SK-N-SH (cell line): ENCODE measurements around the gene SLC8A2. TPM values are rescaled to one million over a fixed set of nuclear protein-coding genes. Genes with fewer than 3 reads are reported as not detected.
"Not testable (repeated sequence)": the region's sequence is repeated elsewhere in the genome, so short reads cannot be mapped to it uniquely, and the experiment has no call there.

Experiments
- CTCF ChIA-PET: fragments of 300-600, 350-600 bp; formaldehyde crosslinking; extraction: SDS; loops from one replicate; lab custom pipeline; 2021; lab: Yijun Ruan, JAX
- POLR2A ChIA-PET: fragments of 350-600 bp; sonication (Branson Sonifier 250); formaldehyde crosslinking; extraction: SDS; loops from one replicate; lab custom pipeline; 2020; ENCODE audit warnings: antibody characterized with exemption, inconsistent platforms; lab: Yijun Ruan, JAX
- DNase-seq: peaks from one replicate; pipeline ENCODE4 v3.0.0; 2012
- H2AFZ ChIP-seq: fragments of 200-600 bp; sonication (generic); 2 replicates; pipeline ENCODE4 v1.8.1; 2016; ENCODE audit warnings: antibody characterized with exemption, mild to moderate bottlenecking, low read depth
- H3F3A ChIP-seq: fragments of 200-600 bp; sonication (generic); replicated peaks from 2 replicates; pipeline ENCODE3; 2016; ENCODE audit warnings: antibody characterized with exemption, mild to moderate bottlenecking; ENCODE audit not compliant: insufficient read depth
- H3K27ac ChIP-seq, 2 experiments: fragments of 200-500 bp in 1 of 2; fragments of 200-600 bp in 1 of 2; sonication (Bioruptor generic) in 1 of 2; sonication (generic), shearing (Covaris generic) in 1 of 2; 2 replicates each; pipeline versions ENCODE4 v1.5.1 to v1.6.1; 2014 to 2016; ENCODE audit warnings: low read depth in 2 of 2, inconsistent platforms in 1 of 2, low read length in 1 of 2, mild to moderate bottlenecking in 1 of 2, mixed read lengths in 1 of 2
- H3K27me3 ChIP-seq: fragments of 200-600 bp; sonication (generic), shearing (Covaris generic); 2 replicates; pipeline ENCODE4 v1.6.1; 2016; ENCODE audit warnings: mixed run types; ENCODE audit not compliant: insufficient read depth
- H3K36me3 ChIP-seq, 2 experiments: fragments of 200-500 bp in 1 of 2; fragments of 200-600 bp in 1 of 2; sonication (Bioruptor generic) in 1 of 2; sonication (generic) in 1 of 2; replicated peaks in 1 of 2; 2 replicates each; pipeline versions ENCODE3 to v1.5.1; 2014 to 2016; ENCODE audit warnings: low read length in 1 of 2, mild to moderate bottlenecking in 1 of 2; ENCODE audit not compliant: insufficient read depth in 2 of 2, control insufficient read depth in 1 of 2
- H3K4me1 ChIP-seq, 2 experiments: fragments of 200-500 bp in 1 of 2; fragments of 200-600 bp in 1 of 2; sonication (Bioruptor generic) in 1 of 2; sonication (generic), shearing (Covaris generic) in 1 of 2; 2 replicates each; pipeline versions ENCODE4 v1.5.1 to v1.6.1; 2014 to 2016; ENCODE audit warnings: low read depth in 1 of 2, low read length in 1 of 2, mixed run types in 1 of 2; ENCODE audit not compliant: insufficient read depth in 2 of 2, control insufficient read depth in 1 of 2
- H3K4me2 ChIP-seq: fragments of 200-600 bp; sonication (generic), shearing (Covaris generic); 2 replicates; pipeline ENCODE4 v1.6.1; 2017; ENCODE audit warnings: mixed run types
- H3K4me3 ChIP-seq, 2 experiments: fragments of 200-500 bp in 1 of 2; fragments of 200-600 bp in 1 of 2; sonication (Bioruptor generic) in 1 of 2; sonication (generic), shearing (Covaris generic) in 1 of 2; 2 replicates each; pipeline versions ENCODE4 v1.5.1 to v1.8.1; 2014 to 2016; ENCODE audit warnings: low read depth in 2 of 2, inconsistent platforms in 1 of 2, low read length in 1 of 2, mild to moderate bottlenecking in 1 of 2, mixed read lengths in 1 of 2, moderate library complexity in 1 of 2
- H3K79me2 ChIP-seq: fragments of 200-600 bp; sonication (generic); 2 replicates; pipeline ENCODE4 v1.8.1; 2017; ENCODE audit warnings: mild to moderate bottlenecking; ENCODE audit not compliant: insufficient read depth
- H3K9ac ChIP-seq: fragments of 200-600 bp; sonication (generic); 2 replicates; pipeline ENCODE4 v1.6.1; 2017; ENCODE audit warnings: mixed run types
- H3K9me2 ChIP-seq: fragments of 200-600 bp; sonication (generic); 2 replicates; pipeline ENCODE4 v1.6.1; 2017; ENCODE audit warnings: mixed run types
- H3K9me3 ChIP-seq: fragments of 200-600 bp; sonication (generic); 2 replicates; pipeline ENCODE4 v1.6.1; 2017; ENCODE audit warnings: mixed run types, mild to moderate bottlenecking, moderate library complexity
- H4K20me1 ChIP-seq: fragments of 200-600 bp; sonication (generic); 2 replicates; pipeline ENCODE4 v1.6.1; 2017; ENCODE audit warnings: mild to moderate bottlenecking, mixed run types; ENCODE audit not compliant: insufficient read depth
- USF1 ChIP-seq: IDR thresholded peaks from 2 replicates; pipeline ENCODE4 v1.4.0; 2012; ENCODE audit warnings: low read depth, borderline replicate concordance
- WGBS: methylation state at CpG from one replicate; pipeline ENCODE4 v1.1.6; 2017; ENCODE audit warnings: low lambda C conversion rate; 5-methylcytosine and 5-hydroxymethylcytosine counted together
- polyA plus RNA-seq, 3 experiments: library from polyadenylated mRNA; depleted of rRNA; stranded (reverse); fragments of >200 nt; gene quantifications; 2 replicates each; pipeline ENCODE4 v1.2.3, GENCODE V29; 2012
- TF ChIP-seq, protein P1 (sequence below): IDR thresholded peaks from 2 replicates; pipeline ENCODE4 v1.6.1; 2012; ENCODE audit warnings: mild to moderate bottlenecking, low read depth, low read length, moderate library complexity

The SLC8A2 gene
- polyA plus RNA-seq, 1 of the 3 experiments (the other 2 are of a cell fraction): 0.58 TPM

GRCh38 chr19:47389150-47389556, 82.5 kb downstream of the SLC8A2 start:
- ChIA-PET CTCF (interaction anchor here (1.1 to 5.1 kb wide), 4 partner anchors 12 to 104 kb away, joined by 5 to 108 read pairs (median 22); partner anchors contain the start of gene DHX34), POLR2A (no interaction called here)
- WGBS: 83% methylated on average over 9 of the region's 9 CpGs
- Histone ChIP-seq H3K9ac (no peak overlapping the region), H3K27ac (no peak overlapping the region), H3F3A (no peaks in the 10 kb centered on the region), H3K36me3 (no peaks in the 10 kb centered on the region), H3K9me3 (no peaks in the 10 kb centered on the region), H3K4me2 (no peak overlapping the region), H3K79me2 (no peaks in the 10 kb centered on the region), H4K20me1 (no peaks in the 10 kb centered on the region), H2AFZ (no peak overlapping the region), H3K4me3 (no peak overlapping the region), H3K27me3 (no peaks in the 10 kb centered on the region), H3K4me1 (no peaks in the 10 kb centered on the region), H3K9me2 (no peaks in the 10 kb centered on the region)
- DNase-seq: no peak
- TF ChIP-seq USF1: no peak
- TF ChIP-seq, protein P1, sequence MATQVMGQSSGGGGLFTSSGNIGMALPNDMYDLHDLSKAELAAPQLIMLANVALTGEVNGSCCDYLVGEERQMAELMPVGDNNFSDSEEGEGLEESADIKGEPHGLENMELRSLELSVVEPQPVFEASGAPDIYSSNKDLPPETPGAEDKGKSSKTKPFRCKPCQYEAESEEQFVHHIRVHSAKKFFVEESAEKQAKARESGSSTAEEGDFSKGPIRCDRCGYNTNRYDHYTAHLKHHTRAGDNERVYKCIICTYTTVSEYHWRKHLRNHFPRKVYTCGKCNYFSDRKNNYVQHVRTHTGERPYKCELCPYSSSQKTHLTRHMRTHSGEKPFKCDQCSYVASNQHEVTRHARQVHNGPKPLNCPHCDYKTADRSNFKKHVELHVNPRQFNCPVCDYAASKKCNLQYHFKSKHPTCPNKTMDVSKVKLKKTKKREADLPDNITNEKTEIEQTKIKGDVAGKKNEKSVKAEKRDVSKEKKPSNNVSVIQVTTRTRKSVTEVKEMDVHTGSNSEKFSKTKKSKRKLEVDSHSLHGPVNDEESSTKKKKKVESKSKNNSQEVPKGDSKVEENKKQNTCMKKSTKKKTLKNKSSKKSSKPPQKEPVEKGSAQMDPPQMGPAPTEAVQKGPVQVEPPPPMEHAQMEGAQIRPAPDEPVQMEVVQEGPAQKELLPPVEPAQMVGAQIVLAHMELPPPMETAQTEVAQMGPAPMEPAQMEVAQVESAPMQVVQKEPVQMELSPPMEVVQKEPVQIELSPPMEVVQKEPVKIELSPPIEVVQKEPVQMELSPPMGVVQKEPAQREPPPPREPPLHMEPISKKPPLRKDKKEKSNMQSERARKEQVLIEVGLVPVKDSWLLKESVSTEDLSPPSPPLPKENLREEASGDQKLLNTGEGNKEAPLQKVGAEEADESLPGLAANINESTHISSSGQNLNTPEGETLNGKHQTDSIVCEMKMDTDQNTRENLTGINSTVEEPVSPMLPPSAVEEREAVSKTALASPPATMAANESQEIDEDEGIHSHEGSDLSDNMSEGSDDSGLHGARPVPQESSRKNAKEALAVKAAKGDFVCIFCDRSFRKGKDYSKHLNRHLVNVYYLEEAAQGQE: no peak

DNA sequence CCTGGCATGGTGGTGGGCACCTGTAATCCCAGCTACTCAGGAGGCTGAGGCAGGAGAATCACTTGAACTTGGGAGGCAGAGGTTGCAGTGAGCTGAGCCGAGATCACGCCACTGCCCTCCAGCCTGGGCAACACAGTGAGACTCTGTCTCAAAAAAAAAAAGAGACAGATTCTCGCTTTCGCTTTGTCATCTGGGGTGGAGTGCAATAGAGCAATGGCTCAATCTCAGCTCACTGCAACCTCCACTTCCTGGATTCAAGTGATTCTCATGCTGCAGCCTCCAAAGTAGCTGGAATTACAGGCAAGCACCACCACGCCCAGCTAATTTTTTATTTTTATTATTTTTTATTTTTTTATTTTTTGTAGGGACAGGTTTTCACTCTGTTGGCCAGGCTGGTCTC, 83.0 kb downstream of the SLC8A2 start:
- H3K36me3 ChIP-seq, H2AFZ ChIP-seq, H3K27me3 ChIP-seq, POLR2A ChIA-PET, H3K9me2 ChIP-seq, H3K4me3 ChIP-seq, H3K9me3 ChIP-seq, H3F3A ChIP-seq, H4K20me1 ChIP-seq, DNase-seq, H3K79me2 ChIP-seq, H3K4me2 ChIP-seq, H3K27ac ChIP-seq, H3K4me1 ChIP-seq, H3K9ac ChIP-seq: not testable (repeated sequence)
- CTCF ChIA-PET: interaction anchor here (1.1 to 5.1 kb wide), 3 partner anchors 39 to 104 kb away, joined by 5 to 108 read pairs (median 7); partner anchors contain the start of gene DHX34
- WGBS: 87% methylated on average over 5 of the region's 5 CpGs

DNA sequence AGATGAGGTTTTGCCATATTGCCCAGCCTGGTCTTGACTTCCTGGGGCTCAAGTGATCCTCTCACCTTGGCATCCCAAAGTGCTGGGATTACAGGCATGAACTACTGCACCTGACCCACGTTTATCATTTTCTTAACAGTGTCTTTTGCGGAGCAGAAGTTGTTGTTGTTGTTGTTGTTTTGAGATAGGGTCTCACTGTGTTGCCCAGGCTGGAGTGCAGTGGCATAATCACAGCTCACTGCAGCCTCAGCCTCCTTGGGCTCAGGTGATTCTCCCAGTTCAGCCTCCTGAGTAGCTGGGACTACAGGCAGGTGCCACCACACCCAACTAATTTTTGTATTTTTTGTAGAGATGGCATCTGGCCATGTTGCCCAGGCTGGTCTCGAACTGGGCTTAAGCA, 84.1 kb downstream of the SLC8A2 start:
- H3F3A ChIP-seq, H3K4me2 ChIP-seq, H3K4me3 ChIP-seq, H3K79me2 ChIP-seq, H3K9ac ChIP-seq, H3K4me1 ChIP-seq, H4K20me1 ChIP-seq, H2AFZ ChIP-seq, H3K9me3 ChIP-seq, POLR2A ChIA-PET, H3K27me3 ChIP-seq, H3K27ac ChIP-seq, H3K9me2 ChIP-seq, DNase-seq, H3K36me3 ChIP-seq: not testable (repeated sequence)
- CTCF ChIA-PET: interaction anchor here (5.1 kb wide), 1 partner anchor 92 kb away, joined by 108 read pairs; no protein-coding TSS in a partner anchor
- WGBS: 65% methylated on average over 3 of the region's 3 CpGs

GRCh38 chr19:47386582-47386981, 85.1 kb downstream of the SLC8A2 start:
- H3K79me2 ChIP-seq, H4K20me1 ChIP-seq, H3K9ac ChIP-seq, H3K9me3 ChIP-seq, POLR2A ChIA-PET, H3K36me3 ChIP-seq, H3K27me3 ChIP-seq, H3K27ac ChIP-seq, H2AFZ ChIP-seq, H3K4me1 ChIP-seq, DNase-seq, H3F3A ChIP-seq, H3K9me2 ChIP-seq, H3K4me3 ChIP-seq, H3K4me2 ChIP-seq: not testable (repeated sequence)
- WGBS: 87% methylated on average over 12 of the region's 12 CpGs
- CTCF ChIA-PET: interaction anchor here (0.6 to 3.3 kb wide), 3 partner anchors 37 to 321 kb away, joined by 3 to 11 read pairs (median 3); partner anchors contain the start of gene DHX34

GRCh38 chr19:47384533-47384932, 87.2 kb downstream of the SLC8A2 start:
- H3K4me3 ChIP-seq, H4K20me1 ChIP-seq, H3K9me3 ChIP-seq, H3K27ac ChIP-seq, H3K4me2 ChIP-seq, H3K9ac ChIP-seq, H3K9me2 ChIP-seq, POLR2A ChIA-PET, H3K4me1 ChIP-seq, H3K27me3 ChIP-seq, H3K79me2 ChIP-seq, H3F3A ChIP-seq, H2AFZ ChIP-seq, DNase-seq: not testable (repeated sequence)
- WGBS: 35% methylated on average over 4 of the region's 4 CpGs
- CTCF ChIA-PET: interaction anchor here (3.3 kb wide), 1 partner anchor 35 kb away, joined by 11 read pairs; the partner anchor contains the start of gene DHX34
- H3K36me3 ChIP-seq: peaks cover 0 to 27% of the 10 kb centered on the region in 2 experiments
